ENCODE results near the gene KRTAP20-2.

DNA sequence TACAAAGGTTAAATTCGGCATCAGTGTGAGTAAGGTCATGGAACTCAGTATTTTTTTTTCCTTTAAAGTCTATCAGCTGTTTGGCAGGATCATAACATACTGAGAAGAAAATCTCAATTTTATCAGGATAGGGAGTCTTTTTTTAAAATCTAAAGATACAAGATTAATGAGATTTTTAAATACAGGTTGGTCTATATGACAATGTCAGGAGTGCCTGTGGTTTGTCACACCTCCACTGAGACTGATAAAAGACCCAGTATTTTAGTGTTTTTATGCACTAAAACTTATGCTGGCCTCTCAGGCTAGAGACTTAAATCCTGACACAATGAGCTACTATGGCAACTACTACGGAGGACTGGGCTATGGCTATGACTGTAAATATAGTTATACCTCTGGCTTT, 7.6 kb downstream of the KRTAP20-2 start, which contains the start of gene KRTAP20-3:
- TF ChIP-seq, protein P1, sequence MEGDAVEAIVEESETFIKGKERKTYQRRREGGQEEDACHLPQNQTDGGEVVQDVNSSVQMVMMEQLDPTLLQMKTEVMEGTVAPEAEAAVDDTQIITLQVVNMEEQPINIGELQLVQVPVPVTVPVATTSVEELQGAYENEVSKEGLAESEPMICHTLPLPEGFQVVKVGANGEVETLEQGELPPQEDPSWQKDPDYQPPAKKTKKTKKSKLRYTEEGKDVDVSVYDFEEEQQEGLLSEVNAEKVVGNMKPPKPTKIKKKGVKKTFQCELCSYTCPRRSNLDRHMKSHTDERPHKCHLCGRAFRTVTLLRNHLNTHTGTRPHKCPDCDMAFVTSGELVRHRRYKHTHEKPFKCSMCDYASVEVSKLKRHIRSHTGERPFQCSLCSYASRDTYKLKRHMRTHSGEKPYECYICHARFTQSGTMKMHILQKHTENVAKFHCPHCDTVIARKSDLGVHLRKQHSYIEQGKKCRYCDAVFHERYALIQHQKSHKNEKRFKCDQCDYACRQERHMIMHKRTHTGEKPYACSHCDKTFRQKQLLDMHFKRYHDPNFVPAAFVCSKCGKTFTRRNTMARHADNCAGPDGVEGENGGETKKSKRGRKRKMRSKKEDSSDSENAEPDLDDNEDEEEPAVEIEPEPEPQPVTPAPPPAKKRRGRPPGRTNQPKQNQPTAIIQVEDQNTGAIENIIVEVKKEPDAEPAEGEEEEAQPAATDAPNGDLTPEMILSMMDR (IDR thresholded peaks at IDR 0.05; ENCODE audit: insufficient read depth, low read depth, low read length) = no peak
- TF ChIP-seq EZH2 (IDR thresholded peaks at IDR 0.05; ENCODE audit: insufficient read depth, low read length) = no peak

All from astrocyte (in vitro differentiated cells and primary cell).